Keratinocyte (primary cell): Measurements from ENCODE around the gene MYF5. TPM values are rescaled to one million over a fixed set of nuclear protein-coding genes. Genes with fewer than 3 reads are reported as not detected.

Experiments
- DNase-seq: peaks from one replicate; pipeline ENCODE4 v3.0.0-alpha.2; 2011; ENCODE audit warnings: low read depth, missing footprints, low spot score
- FAIRE-seq: peaks from 2 replicates; lab custom pipeline; 2011; peaks lifted over from hg19 to GRCh38; lab: Jason Lieb, UNC
- H2AFZ ChIP-seq: 2 replicates; pipeline ENCODE4 v1.6.0; 2012; ENCODE audit warnings: low read length, control low read depth, inconsistent platforms; ENCODE audit not compliant: control insufficient read depth
- H3K27ac ChIP-seq: 2 replicates; pipeline ENCODE4 v1.5.1; 2011; ENCODE audit warnings: low read length; ENCODE audit not compliant: control insufficient read depth, insufficient read depth
- H3K27me3 ChIP-seq: 3 replicates; pipeline ENCODE4 v1.6.0; 2011; ENCODE audit warnings: low read length; ENCODE audit not compliant: control insufficient read depth, insufficient read depth; ENCODE audit errors: extremely low read depth
- H3K36me3 ChIP-seq, 2 experiments: 2 replicates in 1 of 2; 3 replicates in 1 of 2; pipeline ENCODE4 v1.5.1; 2011; ENCODE audit warnings: low read length in 2 of 2, mild to moderate bottlenecking in 1 of 2; ENCODE audit not compliant: control insufficient read depth in 2 of 2, insufficient read depth in 2 of 2; ENCODE audit errors: extremely low read depth in 1 of 2
- H3K4me1 ChIP-seq: 3 replicates; pipeline ENCODE4 v1.5.1; 2011; ENCODE audit warnings: low read length; ENCODE audit not compliant: control insufficient read depth, insufficient read depth; ENCODE audit errors: extremely low read depth
- H3K4me2 ChIP-seq: 3 replicates; pipeline ENCODE4 v1.6.0; 2011; ENCODE audit warnings: low read depth, low read length; ENCODE audit not compliant: control insufficient read depth, insufficient read depth; ENCODE audit errors: extremely low read depth
- H3K4me3 ChIP-seq, 3 experiments: fragments of 200-600 bp in 1 of 3; sonication (generic) in 1 of 3; 2 replicates in 2 of 3; 3 replicates in 1 of 3; pipeline ENCODE4 v1.5.1; 2011 to 2016; ENCODE audit warnings: low read length in 3 of 3, mild to moderate bottlenecking in 3 of 3, control low read depth in 2 of 3, inconsistent platforms in 1 of 3, low read depth in 1 of 3, mixed read lengths in 1 of 3, mixed run types in 1 of 3, moderate library complexity in 1 of 3; ENCODE audit not compliant: control insufficient read depth in 2 of 3, insufficient read depth in 2 of 3; ENCODE audit errors: extremely low read depth in 1 of 3
- H3K79me2 ChIP-seq: 2 replicates; pipeline ENCODE4 v1.6.0; 2012; ENCODE audit warnings: low read length; ENCODE audit not compliant: control insufficient read depth, insufficient read depth
- H3K9ac ChIP-seq: 3 replicates; pipeline ENCODE4 v1.6.0; 2011; ENCODE audit warnings: low read length; ENCODE audit not compliant: control insufficient read depth, insufficient read depth; ENCODE audit errors: extremely low read depth
- H3K9me1 ChIP-seq: 3 replicates; pipeline ENCODE4 v1.6.0; 2011; ENCODE audit warnings: low read length; ENCODE audit not compliant: control insufficient read depth, insufficient read depth; ENCODE audit errors: extremely low read depth
- H3K9me3 ChIP-seq: 2 replicates; pipeline ENCODE4 v1.5.1; 2012; ENCODE audit warnings: low read depth, low read length; ENCODE audit not compliant: control insufficient read depth
- H4K20me1 ChIP-seq: 3 replicates; pipeline ENCODE4 v1.6.0; 2011; ENCODE audit warnings: low read length; ENCODE audit not compliant: control insufficient read depth, insufficient read depth; ENCODE audit errors: extremely low read depth
- EZH2 ChIP-seq: IDR thresholded peaks from one replicate; pipeline ENCODE4 v1.6.1; 2012; ENCODE audit warnings: inconsistent platforms, mild to moderate bottlenecking, low read length, moderate library complexity
- dilution Hi-C: fragments of 300-500 bp; cut with MboI; formaldehyde crosslinking; loops from one replicate; pipeline ENCODE4 v1.7.0; 2020; ENCODE audit warnings: low sequenced_read_pairs; ENCODE audit not compliant: extremely low pct_ligation_motif_present
- polyA plus RNA-seq, 5 experiments: library from polyadenylated mRNA; depleted of rRNA in 3 of 5; stranded (reverse) in 3 of 5; stranded (forward) in 1 of 5; unstranded in 1 of 5; fragments of >200 nt; gene quantifications; 1 replicate in 1 of 5; 2 replicates in 3 of 5; 3 replicates in 1 of 5; pipeline versions ENCODE4 v1.2.1 to v1.2.3, GENCODE V29; 2011 to 2012; ENCODE audit warnings: missing spikeins in 2 of 5, low read depth in 1 of 5, low replicate concordance in 1 of 5
- TF ChIP-seq, protein P1 (sequence below), 3 experiments: IDR thresholded peaks in 1 of 3; conservative IDR thresholded peaks in 1 of 3; optimal IDR thresholded peaks in 1 of 3; 2 replicates in 2 of 3; 3 replicates in 1 of 3; pipeline versions ENCODE3 to v1.5.1; 2011; ENCODE audit warnings: low read length in 3 of 3, mild to moderate bottlenecking in 3 of 3, moderate library complexity in 2 of 3, control low read depth in 1 of 3, inconsistent platforms in 1 of 3; ENCODE audit not compliant: insufficient read depth in 2 of 3; ENCODE audit errors: extremely low read depth in 1 of 3

The MYF5 gene
- polyA plus RNA-seq, 1 donor (not counting 4 experiments of a cell fraction or from before 2014, with no cell fraction given): not detected

DNA sequence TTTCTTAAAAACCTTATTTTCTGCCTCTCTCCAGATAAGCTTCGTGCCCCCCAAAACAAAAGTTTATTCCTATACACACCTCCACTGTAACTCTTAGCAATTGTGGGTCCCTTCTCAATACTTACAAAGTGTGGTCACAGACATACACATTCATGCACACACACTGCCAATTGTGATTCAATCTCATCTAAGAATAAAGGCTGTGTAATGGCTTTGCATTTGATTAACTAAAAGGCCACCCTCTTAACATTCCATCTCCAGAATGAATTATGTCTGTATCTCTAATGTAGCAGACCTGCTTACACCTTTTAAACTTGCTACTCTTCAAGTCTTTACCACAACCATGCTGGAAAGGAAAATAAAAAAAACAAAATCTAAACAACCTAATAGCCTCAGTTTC lies 49.5 kb downstream of the MYF5 start:
- DNase-seq: no peak
- dilution Hi-C loops: no loop called here
- Histone ChIP-seq H3K36me3 (no peaks in the 10 kb centered on the region), H3K9me1 (no peaks in the 10 kb centered on the region), H3K79me2 (no peaks in the 10 kb centered on the region), H3K27me3 (no peaks in the 10 kb centered on the region), H3K4me1 (no peaks in the 10 kb centered on the region), H3K27ac (no peak overlapping the region), H3K9ac (no peak overlapping the region), H2AFZ (no peak overlapping the region), H3K4me2 (no peak overlapping the region), H3K9me3 (no peaks in the 10 kb centered on the region), H3K4me3 (no peak overlapping the region), H4K20me1 (no peaks in the 10 kb centered on the region)
- FAIRE-seq: no peak
- TF ChIP-seq, protein P1, sequence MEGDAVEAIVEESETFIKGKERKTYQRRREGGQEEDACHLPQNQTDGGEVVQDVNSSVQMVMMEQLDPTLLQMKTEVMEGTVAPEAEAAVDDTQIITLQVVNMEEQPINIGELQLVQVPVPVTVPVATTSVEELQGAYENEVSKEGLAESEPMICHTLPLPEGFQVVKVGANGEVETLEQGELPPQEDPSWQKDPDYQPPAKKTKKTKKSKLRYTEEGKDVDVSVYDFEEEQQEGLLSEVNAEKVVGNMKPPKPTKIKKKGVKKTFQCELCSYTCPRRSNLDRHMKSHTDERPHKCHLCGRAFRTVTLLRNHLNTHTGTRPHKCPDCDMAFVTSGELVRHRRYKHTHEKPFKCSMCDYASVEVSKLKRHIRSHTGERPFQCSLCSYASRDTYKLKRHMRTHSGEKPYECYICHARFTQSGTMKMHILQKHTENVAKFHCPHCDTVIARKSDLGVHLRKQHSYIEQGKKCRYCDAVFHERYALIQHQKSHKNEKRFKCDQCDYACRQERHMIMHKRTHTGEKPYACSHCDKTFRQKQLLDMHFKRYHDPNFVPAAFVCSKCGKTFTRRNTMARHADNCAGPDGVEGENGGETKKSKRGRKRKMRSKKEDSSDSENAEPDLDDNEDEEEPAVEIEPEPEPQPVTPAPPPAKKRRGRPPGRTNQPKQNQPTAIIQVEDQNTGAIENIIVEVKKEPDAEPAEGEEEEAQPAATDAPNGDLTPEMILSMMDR (optimal IDR thresholded peaks at IDR 0.05 in 1 of 3, IDR thresholded peaks at IDR 0.05 in 1 of 3, conservative IDR thresholded peaks at IDR 0.05 in 1 of 3; ENCODE audit: extremely low read depth in 1 of 3, insufficient read depth in 2 of 3, low read length in 3 of 3): no peak
- no peak for TF ChIP-seq EZH2

DNA sequence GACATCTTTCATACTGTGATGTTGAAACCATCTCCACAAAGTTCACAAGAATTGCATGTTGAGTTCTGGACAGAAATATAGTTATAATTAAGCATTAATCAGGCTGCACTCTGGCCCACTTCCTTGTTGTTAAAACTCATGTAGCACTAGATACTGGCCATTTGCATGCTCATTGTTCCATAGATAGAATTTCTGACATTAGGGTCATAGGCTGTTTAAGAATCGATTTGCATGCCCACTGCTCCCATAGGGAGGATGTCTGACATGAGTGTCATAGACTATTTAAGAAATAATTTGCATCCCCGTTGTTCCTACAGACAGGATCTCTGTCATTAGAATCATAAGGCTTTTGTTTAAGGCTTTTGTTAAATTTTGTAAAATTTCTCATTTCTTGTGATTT lies 50.2 kb downstream of the MYF5 start:
- FAIRE-seq: no peak
- H4K20me1 ChIP-seq: no peaks in the 10 kb centered on the region
- no peaks in the 10 kb centered on the region for H3K4me1 ChIP-seq
- H3K9me3 ChIP-seq: no peaks in the 10 kb centered on the region
- TF ChIP-seq, protein P1 (optimal IDR thresholded peaks at IDR 0.05 in 1 of 3, IDR thresholded peaks at IDR 0.05 in 1 of 3, conservative IDR thresholded peaks at IDR 0.05 in 1 of 3; ENCODE audit: extremely low read depth in 1 of 3, insufficient read depth in 2 of 3, low read length in 3 of 3): no peak
- TF ChIP-seq EZH2: no peak
- DNase-seq: no peak
- no peak overlapping the region for H3K4me2 ChIP-seq
- dilution Hi-C loops: no loop called here
- no peaks in the 10 kb centered on the region for H3K36me3 ChIP-seq
- no peaks in the 10 kb centered on the region for H3K27me3 ChIP-seq
- H2AFZ ChIP-seq: no peak overlapping the region
- no peaks in the 10 kb centered on the region for H3K79me2 ChIP-seq
- H3K27ac ChIP-seq: no peak overlapping the region
- H3K4me3 ChIP-seq: no peak overlapping the region
- no peak overlapping the region for H3K9ac ChIP-seq
- no peaks in the 10 kb centered on the region for H3K9me1 ChIP-seq

Other genes with a start within 250 kb of the MYF5 start
- gene MYF6, start 9.3 kb upstream of the MYF5 start, polyA plus RNA-seq: not detected in 3 replicates
- not detected in 3 replicates for gene LIN7A, start 221.0 kb downstream of the MYF5 start, polyA plus RNA-seq